Stimulated activated CD8-positive, alpha-beta memory T cell treated with anti-CD3 and anti-CD28 coated beads, Interleukin-12 subunit alpha, Interleukin-12 subunit beta, amount 100 ng/mL, for 1 hour (primary cell): ENCODE measurements around the gene PEX10.

ENCODE experiments used
- DNase-seq: peaks from one replicate; pipeline ENCODE4 v3.0.0-alpha.2; 2020; ENCODE audit warnings: low read depth

PEX10 gene

GRCh38 chr1:2374252-2375155, 37.9 kb downstream of the PEX10 start:
- DNase-seq, result no peak

GRCh38 chr1:2373551-2374251, 38.7 kb downstream of the PEX10 start:
- no peak for DNase-seq

GRCh38 chr1:2372551-2373490, 39.5 kb downstream of the PEX10 start:
- DNase-seq, result no peak

- no peak for DNase-seq
Observed at GRCh38 chr1:2368053-2368744, 44.2 kb downstream of the PEX10 start.

GRCh38 chr1:2363847-2364513, 48.4 kb downstream of the PEX10 start:
- no peak for DNase-seq

GRCh38 chr1:2360588-2361364, 51.6 kb downstream of the PEX10 start:
- DNase-seq, result no peak

- DNase-seq, result no peak
Observed at GRCh38 chr1:2358651-2359640, 53.4 kb downstream of the PEX10 start.

GRCh38 chr1:2358072-2358471, 54.3 kb downstream of the PEX10 start:
- no peak for DNase-seq

GRCh38 chr1:2356911-2357845, 55.2 kb downstream of the PEX10 start:
- DNase-seq, result no peak

- no peak for DNase-seq
Observed at GRCh38 chr1:2356401-2356800, 56.0 kb downstream of the PEX10 start.

- no peak for DNase-seq
Observed at GRCh38 chr1:2355373-2356261, 56.7 kb downstream of the PEX10 start.

GRCh38 chr1:2354511-2355372, 57.6 kb downstream of the PEX10 start:
- DNase-seq, result no peak
